Astrocyte of the cerebellum (primary cell): ENCODE results near the gene ST3GAL6.

Experiments
- DNase-seq: peaks from one replicate; pipeline ENCODE4 v3.0.0-alpha.2; 2011; ENCODE audit warnings: low read depth
- H3K4me3 ChIP-seq: 2 replicates; pipeline ENCODE4 v1.5.1; 2011; ENCODE audit warnings: mild to moderate bottlenecking, low read depth, low read length, moderate library complexity
- in situ Hi-C: cut with HindIII; loops from 2 replicates; pipeline ENCODE4 v1.10.0; 2017; ENCODE audit warnings: low sequenced_read_pairs
- TF ChIP-seq, protein P1 (sequence below): IDR thresholded peaks from 2 replicates; pipeline ENCODE4 v1.5.1; 2012; ENCODE audit warnings: low read length, low read depth, moderate library complexity, mild to moderate bottlenecking; ENCODE audit errors: missing control alignments

Gene ST3GAL6

DNA sequence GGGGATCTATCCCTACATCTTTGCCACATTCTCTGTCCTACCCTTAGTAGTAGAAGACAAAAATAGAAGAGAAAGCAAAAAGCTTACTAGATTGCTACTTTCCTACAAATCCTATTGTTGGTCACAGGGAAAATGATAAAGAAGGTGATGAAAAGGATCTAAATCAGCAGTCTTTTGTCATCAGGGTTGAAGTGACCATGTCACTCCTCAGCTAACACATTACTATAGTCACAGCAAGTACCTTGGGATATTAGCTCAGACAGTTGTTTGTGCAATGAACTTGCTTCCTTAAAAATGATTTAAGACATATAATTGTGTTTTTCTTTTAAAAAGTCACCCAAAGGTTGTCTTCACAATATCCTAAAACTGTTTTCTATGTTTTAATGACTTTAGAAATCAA lies 6.3 kb downstream of the ST3GAL6 start:
- TF ChIP-seq, protein P1, sequence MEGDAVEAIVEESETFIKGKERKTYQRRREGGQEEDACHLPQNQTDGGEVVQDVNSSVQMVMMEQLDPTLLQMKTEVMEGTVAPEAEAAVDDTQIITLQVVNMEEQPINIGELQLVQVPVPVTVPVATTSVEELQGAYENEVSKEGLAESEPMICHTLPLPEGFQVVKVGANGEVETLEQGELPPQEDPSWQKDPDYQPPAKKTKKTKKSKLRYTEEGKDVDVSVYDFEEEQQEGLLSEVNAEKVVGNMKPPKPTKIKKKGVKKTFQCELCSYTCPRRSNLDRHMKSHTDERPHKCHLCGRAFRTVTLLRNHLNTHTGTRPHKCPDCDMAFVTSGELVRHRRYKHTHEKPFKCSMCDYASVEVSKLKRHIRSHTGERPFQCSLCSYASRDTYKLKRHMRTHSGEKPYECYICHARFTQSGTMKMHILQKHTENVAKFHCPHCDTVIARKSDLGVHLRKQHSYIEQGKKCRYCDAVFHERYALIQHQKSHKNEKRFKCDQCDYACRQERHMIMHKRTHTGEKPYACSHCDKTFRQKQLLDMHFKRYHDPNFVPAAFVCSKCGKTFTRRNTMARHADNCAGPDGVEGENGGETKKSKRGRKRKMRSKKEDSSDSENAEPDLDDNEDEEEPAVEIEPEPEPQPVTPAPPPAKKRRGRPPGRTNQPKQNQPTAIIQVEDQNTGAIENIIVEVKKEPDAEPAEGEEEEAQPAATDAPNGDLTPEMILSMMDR: no peak
- in situ Hi-C loops: no loop called here
- no peak overlapping the region for H3K4me3 ChIP-seq
- DNase-seq: no peak

DNA sequence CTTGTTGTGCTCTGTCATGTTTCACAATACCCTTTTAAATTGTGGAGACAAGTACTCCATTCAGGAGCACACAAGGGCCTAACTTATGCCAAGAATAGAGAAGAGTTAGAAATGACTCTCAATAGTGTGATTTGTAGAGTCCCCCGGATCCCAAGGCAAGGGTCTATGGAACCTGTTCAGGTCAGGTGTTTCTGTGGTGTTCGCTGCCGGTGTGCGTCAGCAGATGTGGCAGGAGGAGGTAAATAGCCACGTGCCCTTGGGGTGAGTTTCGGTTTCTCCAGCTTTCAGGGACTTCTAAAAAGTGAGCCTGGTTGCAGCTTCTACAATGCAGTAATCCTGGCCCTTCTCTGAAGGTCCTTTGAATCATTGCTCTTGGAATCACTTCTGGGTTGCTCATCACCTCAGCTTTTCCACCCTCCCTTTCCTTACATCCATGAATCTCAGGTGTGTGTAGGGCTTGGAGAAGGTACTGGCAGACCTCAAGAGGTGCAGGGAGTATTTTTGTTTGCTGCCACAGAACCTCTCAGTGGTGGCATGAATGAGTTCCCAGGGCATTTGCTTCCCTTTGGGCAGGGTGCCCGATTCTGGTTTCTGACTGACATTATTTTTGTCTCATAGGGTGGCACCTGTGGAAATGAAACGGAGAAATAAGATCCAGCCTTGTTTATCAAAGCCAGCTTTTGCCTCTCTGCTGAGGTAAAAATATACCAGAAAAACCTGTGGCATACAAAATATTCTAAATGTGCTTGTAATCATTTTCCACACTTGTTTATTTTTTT lies 7.3 kb downstream of the ST3GAL6 start:
- no peak for DNase-seq
- TF ChIP-seq, protein P1: no peak
- in situ Hi-C loops: no loop called here
- no peak overlapping the region for H3K4me3 ChIP-seq

DNA sequence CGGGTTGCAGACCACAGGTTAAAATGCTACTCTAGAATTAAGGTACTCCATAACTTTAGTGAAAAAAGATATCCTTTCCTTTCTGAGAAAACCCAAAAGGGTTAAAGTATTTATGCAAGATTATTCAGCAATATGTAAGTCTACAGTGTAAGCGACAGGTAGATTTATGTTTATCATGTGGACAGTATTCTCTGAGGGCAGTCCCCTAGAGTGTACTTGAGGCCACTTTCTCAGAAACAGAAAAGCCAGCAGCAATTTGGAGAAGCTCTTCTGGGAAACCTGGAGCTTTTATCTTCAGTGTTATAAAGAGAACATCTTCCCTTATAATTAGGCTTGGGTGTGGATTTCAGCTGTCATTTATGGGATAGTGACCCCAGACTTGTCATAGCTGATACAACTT lies 8.9 kb downstream of the ST3GAL6 start:
- TF ChIP-seq, protein P1: no peak
- no peak for DNase-seq
- in situ Hi-C loops: no loop called here
- H3K4me3 ChIP-seq: no peak overlapping the region

DNA sequence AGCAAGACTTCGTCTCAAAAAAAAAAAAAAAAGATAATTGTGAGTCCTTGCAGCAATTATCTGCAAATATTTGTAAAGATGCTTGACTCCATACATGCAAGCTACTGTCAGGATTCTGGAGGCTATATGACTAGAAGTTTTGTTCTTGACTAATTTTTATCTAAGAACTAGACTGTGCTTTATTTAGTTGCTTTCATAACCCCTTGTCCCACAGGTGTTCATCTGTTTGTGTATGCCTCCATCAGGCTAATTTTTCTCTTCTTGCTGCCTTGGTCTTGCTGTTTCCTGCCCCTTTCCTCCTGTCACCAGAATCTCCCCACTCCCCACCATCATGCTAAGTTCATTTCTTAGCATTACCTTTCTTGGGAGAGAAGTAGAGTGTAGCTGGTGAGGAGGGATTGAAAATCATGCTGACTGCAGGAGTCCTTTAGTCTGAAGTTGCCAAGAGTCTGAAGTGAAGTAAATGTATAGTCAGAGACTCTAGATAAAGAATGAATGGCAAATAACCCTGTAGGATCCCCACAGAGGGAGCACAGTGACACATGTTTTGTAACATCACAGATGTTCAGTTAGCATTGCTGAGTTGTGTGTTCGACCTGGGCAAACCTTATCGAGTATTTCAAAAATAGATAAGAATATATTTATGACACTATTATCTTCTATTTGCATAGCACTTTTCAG lies 12.5 kb downstream of the ST3GAL6 start:
- DNase-seq: no peak
- in situ Hi-C loops: loop anchor here (25.0 kb wide), 1 partner anchor 163 kb away; no protein-coding TSS in a partner anchor
- no peak overlapping the region for H3K4me3 ChIP-seq
- TF ChIP-seq, protein P1: no peak

DNA sequence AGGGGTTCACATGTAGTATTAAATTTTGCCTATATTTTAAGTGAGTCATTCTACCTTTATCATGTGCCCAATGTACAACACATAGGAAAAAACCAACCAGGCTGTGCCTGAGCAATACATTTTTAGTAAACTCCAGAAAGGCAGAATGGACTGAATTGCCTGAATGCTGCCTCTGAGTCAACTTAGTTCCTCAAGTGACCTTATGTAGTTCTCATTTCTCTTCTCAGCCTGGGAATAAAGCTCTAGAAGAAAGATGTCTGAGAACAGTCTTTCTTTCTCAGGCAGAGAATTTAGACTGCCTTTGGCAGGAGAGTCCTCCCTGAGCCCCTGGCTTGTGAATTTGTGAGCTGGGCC lies 13.0 kb downstream of the ST3GAL6 start:
- in situ Hi-C loops: loop anchor here (25.0 kb wide), 1 partner anchor 164 kb away; no protein-coding TSS in a partner anchor
- TF ChIP-seq, protein P1: no peak
- no peak for DNase-seq
- no peak overlapping the region for H3K4me3 ChIP-seq

DNA sequence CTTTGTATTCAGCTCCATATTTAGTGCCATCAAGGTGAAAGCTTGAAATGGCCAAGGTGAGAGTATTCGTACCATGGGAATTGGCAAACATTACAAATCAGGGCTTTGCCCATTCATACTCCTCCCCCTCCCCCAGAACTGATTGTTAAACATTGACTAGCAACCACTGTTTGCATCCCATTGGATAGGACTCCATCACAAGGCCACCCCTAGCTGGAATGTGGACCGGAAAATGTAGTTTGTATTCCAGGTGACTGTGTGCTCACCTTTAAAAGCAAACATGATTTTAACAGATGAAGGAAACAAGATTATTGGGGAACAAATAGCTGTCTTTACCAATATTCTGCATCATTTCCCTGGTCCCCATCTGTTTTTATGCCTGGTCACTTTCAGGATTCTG lies 14.1 kb downstream of the ST3GAL6 start:
- no peak for DNase-seq
- TF ChIP-seq, protein P1: no peak
- in situ Hi-C loops: loop anchor here (25.0 kb wide), 1 partner anchor 165 kb away; no protein-coding TSS in a partner anchor
- no peak overlapping the region for H3K4me3 ChIP-seq
